ENCODE results near the gene SCUBE3.

SCUBE3 gene

GRCh38 chr6:35267897-35268296 is 54.1 kb downstream of the SCUBE3 start:
- Histone ChIP-seq H3K27me3 (ENCODE audit: insufficient read depth, poor library complexity, severe bottlenecking) (no peaks in the 10 kb centered on the region), H3K4me3 (replicated peaks; ENCODE audit: insufficient read depth, low read length) (no peak overlapping the region), H3K27ac (replicated peaks) (no peak overlapping the region)
- DNase-seq (ENCODE audit: low read depth in 1 of 2, low spot score in 1 of 2), result no peak
- no peak for TF ChIP-seq GABPA (IDR thresholded peaks at IDR 0.05; ENCODE audit: low read depth)
- no peak for TF ChIP-seq POLR2AphosphoS5 (IDR thresholded peaks at IDR 0.05; ENCODE audit: low read depth)
- no peak for TF ChIP-seq SPI1 (IDR thresholded peaks at IDR 0.05; ENCODE audit: borderline replicate concordance, low read depth)
- TF ChIP-seq REST (IDR thresholded peaks at IDR 0.05; ENCODE audit: insufficient replicate concordance, low read depth), result no peak
- no peak for TF ChIP-seq CTCF (IDR thresholded peaks at IDR 0.05; ENCODE audit: insufficient read depth, low read length)

- DNase-seq (ENCODE audit: low read depth in 1 of 2, low spot score in 1 of 2), result no peak
- TF ChIP-seq POLR2AphosphoS5 (IDR thresholded peaks at IDR 0.05; ENCODE audit: low read depth), result no peak
- no peak for TF ChIP-seq SPI1 (IDR thresholded peaks at IDR 0.05; ENCODE audit: borderline replicate concordance, low read depth)
- no peak for TF ChIP-seq REST (IDR thresholded peaks at IDR 0.05; ENCODE audit: insufficient replicate concordance, low read depth)
- no peak for TF ChIP-seq GABPA (IDR thresholded peaks at IDR 0.05; ENCODE audit: low read depth)
- TF ChIP-seq CTCF (IDR thresholded peaks at IDR 0.05; ENCODE audit: insufficient read depth, low read length), result no peak
- H3K4me3 ChIP-seq (replicated peaks; ENCODE audit: insufficient read depth, low read length), result no peak overlapping the region
These were observed 58.2 kb downstream of the SCUBE3 start for GRCh38 chr6:35272005-35272404.

GRCh38 chr6:35273822-35274559 is 60.2 kb downstream of the SCUBE3 start:
- no peak overlapping the region for H3K27ac ChIP-seq (replicated peaks)
- H3K4me3 ChIP-seq (replicated peaks; ENCODE audit: insufficient read depth, low read length), result no peak overlapping the region
- no peak for TF ChIP-seq GABPA (IDR thresholded peaks at IDR 0.05; ENCODE audit: low read depth)
- TF ChIP-seq REST (IDR thresholded peaks at IDR 0.05; ENCODE audit: insufficient replicate concordance, low read depth), result no peak
- TF ChIP-seq SPI1 (IDR thresholded peaks at IDR 0.05; ENCODE audit: borderline replicate concordance, low read depth), result no peak
- no peak for TF ChIP-seq CTCF (IDR thresholded peaks at IDR 0.05; ENCODE audit: insufficient read depth, low read length)
- no peak for TF ChIP-seq POLR2AphosphoS5 (IDR thresholded peaks at IDR 0.05; ENCODE audit: low read depth)
- no peaks in the 10 kb centered on the region for H3K27me3 ChIP-seq (ENCODE audit: insufficient read depth, poor library complexity, severe bottlenecking)
- no peak for DNase-seq (ENCODE audit: low read depth in 1 of 2, low spot score in 1 of 2)

More at GRCh38 chr6:35272005-35272404, 58.2 kb downstream of the SCUBE3 start:
- Histone ChIP-seq H3K27me3 (ENCODE audit: insufficient read depth, poor library complexity, severe bottlenecking) (no peaks in the 10 kb centered on the region), H3K27ac (replicated peaks) (no peak overlapping the region)

All from HL-60 (cell line).